Measurements from ENCODE around the gene GPC3.
"Not testable (repeated sequence)": the region's sequence is repeated elsewhere in the genome, so short reads cannot be mapped to it uniquely, and the experiment has no call there.

Gene GPC3

GRCh38 chrX:133555782-133556458, 429.5 kb downstream of the GPC3 start:
- DNase-seq (ENCODE audit: low read depth) = no peak

- no peak for DNase-seq (ENCODE audit: low read depth)
These were observed 434.5 kb downstream of the GPC3 start for GRCh38 chrX:133550665-133551485.

GRCh38 chrX:133549295-133549933, 436.0 kb downstream of the GPC3 start:
- no peak for DNase-seq (ENCODE audit: low read depth)

GRCh38 chrX:133546441-133546840, 439.0 kb downstream of the GPC3 start:
- DNase-seq (ENCODE audit: low read depth) = no peak

GRCh38 chrX:133544778-133545177, 440.6 kb downstream of the GPC3 start:
- DNase-seq (ENCODE audit: low read depth) = no peak

GRCh38 chrX:133544115-133544514, 441.3 kb downstream of the GPC3 start:
- DNase-seq (ENCODE audit: low read depth) = no peak

GRCh38 chrX:133543654-133544053, 441.7 kb downstream of the GPC3 start:
- no peak for DNase-seq (ENCODE audit: low read depth)

GRCh38 chrX:133542476-133542875, 442.9 kb downstream of the GPC3 start:
- no peak for DNase-seq (ENCODE audit: low read depth)

GRCh38 chrX:133541021-133541420, 444.4 kb downstream of the GPC3 start:
- no peak for DNase-seq (ENCODE audit: low read depth)

GRCh38 chrX:133538148-133538547, 447.2 kb downstream of the GPC3 start:
- DNase-seq (ENCODE audit: low read depth) = no peak

- DNase-seq (ENCODE audit: low read depth) = no peak
These were observed 448.3 kb downstream of the GPC3 start for GRCh38 chrX:133537142-133537541.

GRCh38 chrX:133535066-133535465, 450.3 kb downstream of the GPC3 start:
- DNase-seq (ENCODE audit: low read depth) = no peak

GRCh38 chrX:133534172-133534571, 451.2 kb downstream of the GPC3 start:
- no peak for DNase-seq (ENCODE audit: low read depth)

- no peak for DNase-seq (ENCODE audit: low read depth)
These were observed 452.1 kb downstream of the GPC3 start for GRCh38 chrX:133533249-133533648.

- DNase-seq (ENCODE audit: low read depth) = no peak
These were observed 454.4 kb downstream of the GPC3 start for GRCh38 chrX:133530960-133531359.

GRCh38 chrX:133529578-133529977, 455.8 kb downstream of the GPC3 start:
- DNase-seq (ENCODE audit: low read depth) = no peak

GRCh38 chrX:133527825-133528224, 457.6 kb downstream of the GPC3 start:
- DNase-seq (ENCODE audit: low read depth) = no peak

GRCh38 chrX:133527415-133527814, 458.0 kb downstream of the GPC3 start:
- DNase-seq (ENCODE audit: low read depth) = no peak

GRCh38 chrX:133526773-133527172, 458.6 kb downstream of the GPC3 start:
- not testable (repeated sequence) for DNase-seq (ENCODE audit: low read depth)

GRCh38 chrX:133523526-133523925, 461.9 kb downstream of the GPC3 start:
- no peak for DNase-seq (ENCODE audit: low read depth)

GRCh38 chrX:133523081-133523487, 462.3 kb downstream of the GPC3 start:
- no peak for DNase-seq (ENCODE audit: low read depth)

GRCh38 chrX:133516686-133517085, 468.7 kb downstream of the GPC3 start:
- no peak for DNase-seq (ENCODE audit: low read depth)

GRCh38 chrX:133514486-133514885, 470.9 kb downstream of the GPC3 start:
- DNase-seq (ENCODE audit: low read depth) = no peak

Data from activated T-helper 1 cell treated with Interleukin-2 at 50 U/mL for 16 hours (primary cell).